Nephron progenitor cell (in vitro differentiated cells): Measurements from ENCODE around the gene SCNN1A.

Source experiments
- DNase-seq: peaks from one replicate; pipeline ENCODE4 v3.0.0; 2021
- H3K27ac Mint-ChIP-seq: 2 replicates; pipeline ENCODE4 v1.8.0; 2021; ENCODE audit warnings: mild to moderate bottlenecking, moderate library complexity, mixed read lengths
- H3K27me3 Mint-ChIP-seq: 2 replicates; pipeline ENCODE4 v1.8.0; 2021; ENCODE audit warnings: mild to moderate bottlenecking, low read depth, mixed read lengths; ENCODE audit not compliant: poor library complexity
- H3K36me3 Mint-ChIP-seq: 2 replicates; pipeline ENCODE4 v1.8.0; 2021; ENCODE audit warnings: low read depth, mixed read lengths
- H3K4me1 Mint-ChIP-seq: 2 replicates; pipeline ENCODE4 v1.8.0; 2021; ENCODE audit warnings: mixed read lengths
- H3K4me3 Mint-ChIP-seq: 2 replicates; pipeline ENCODE4 v1.8.0; 2021; ENCODE audit warnings: mild to moderate bottlenecking, moderate library complexity, mixed read lengths
- H3K9me3 Mint-ChIP-seq: 2 replicates; pipeline ENCODE4 v1.8.0; 2021; ENCODE audit warnings: mild to moderate bottlenecking, moderate library complexity, mixed read lengths
- CTCF ChIP-seq: fragments of 200-600 bp; sonication (generic); IDR thresholded peaks from 2 replicates; pipeline ENCODE4 v1.5.0; 2021; ENCODE audit warnings: antibody characterized with exemption

SCNN1A gene

GRCh38 chr12:6337958-6338433 lies 37.4 kb downstream of the SCNN1A start:
- Mint-ChIP-seq H3K36me3 (peaks cover 16% of the 10 kb centered on the region), H3K27ac (no peak overlapping the region), H3K27me3 (no peaks in the 10 kb centered on the region), H3K4me3 (no peak overlapping the region), H3K4me1 (peaks cover 20% of the 10 kb centered on the region), H3K9me3 (no peaks in the 10 kb centered on the region)
- no peak for TF ChIP-seq CTCF
- no peak for DNase-seq

GRCh38 chr12:6336889-6337853 lies 38.2 kb downstream of the SCNN1A start:
- H3K4me3 Mint-ChIP-seq = no peak overlapping the region
- H3K27ac Mint-ChIP-seq = no peak overlapping the region
- TF ChIP-seq CTCF = no peak
- no peaks in the 10 kb centered on the region for H3K27me3 Mint-ChIP-seq
- H3K36me3 Mint-ChIP-seq = peaks cover 24% of the 10 kb centered on the region
- no peaks in the 10 kb centered on the region for H3K9me3 Mint-ChIP-seq
- no peak for DNase-seq
- H3K4me1 Mint-ChIP-seq = peaks cover 15% of the 10 kb centered on the region

GRCh38 chr12:6336079-6336888 lies 39.1 kb downstream of the SCNN1A start:
- Mint-ChIP-seq H3K4me1 (peaks cover 7% of the 10 kb centered on the region), H3K27ac (no peak overlapping the region), H3K27me3 (no peaks in the 10 kb centered on the region), H3K4me3 (no peak overlapping the region), H3K9me3 (no peaks in the 10 kb centered on the region), H3K36me3 (peaks cover 30% of the 10 kb centered on the region)
- no peak for TF ChIP-seq CTCF
- peak; percentile 86 for DNase-seq

GRCh38 chr12:6335451-6336078 lies 39.8 kb downstream of the SCNN1A start:
- Mint-ChIP-seq H3K4me3 (no peak overlapping the region), H3K27me3 (no peaks in the 10 kb centered on the region), H3K4me1 (peaks cover 4% of the 10 kb centered on the region), H3K36me3 (peaks cover 37% of the 10 kb centered on the region), H3K9me3 (no peaks in the 10 kb centered on the region), H3K27ac (no peak overlapping the region)
- no peak for TF ChIP-seq CTCF
- no peak for DNase-seq

- DNase-seq = no peak
- no peaks in the 10 kb centered on the region for H3K27me3 Mint-ChIP-seq
- TF ChIP-seq CTCF = no peak
Measured at GRCh38 chr12:6334940-6335450, 40.4 kb downstream of the SCNN1A start.

More at GRCh38 chr12:6334940-6335450, 40.4 kb downstream of the SCNN1A start:
- no peak overlapping the region for H3K4me3 Mint-ChIP-seq
- H3K9me3 Mint-ChIP-seq = no peaks in the 10 kb centered on the region
- H3K27ac Mint-ChIP-seq = no peak overlapping the region
- peaks cover 4% of the 10 kb centered on the region for H3K4me1 Mint-ChIP-seq
- peaks cover 43% of the 10 kb centered on the region for H3K36me3 Mint-ChIP-seq
